K562 (cell line): ENCODE measurements around the gene MTPN. TPM values are rescaled to one million over a fixed set of nuclear protein-coding genes. Genes with fewer than 3 reads are reported as not detected.
A peak's percentile ranks its signal among the peaks of the same experiment; 100 is the strongest.

Source experiments
- DIDO1 ChIP-seq: fragments of 450-650 bp; IDR thresholded peaks from 2 replicates; pipeline ENCODE4 v1.6.1; 2016; ENCODE audit warnings: low read depth, missing biosample characterization, missing genetic modification characterization
- GABPB2 ChIP-seq: fragments of 250-450 bp; sonication (Bioruptor Pico); conservative IDR thresholded peaks from 2 replicates; pipeline ENCODE4 v1.5.1; 2021; ENCODE audit warnings: mild to moderate bottlenecking
- LARP7 ChIP-seq: fragments of 450-650 bp; IDR thresholded peaks from 2 replicates; pipeline ENCODE4 v1.6.1; 2016
- OTX1 ChIP-seq: fragments of 450-650 bp; formaldehyde crosslinking; IDR thresholded peaks from 2 replicates; pipeline ENCODE4 v1.4.0; 2022; ENCODE audit warnings: mild to moderate bottlenecking
- SPI1 ChIP-seq: IDR thresholded peaks from 2 replicates; pipeline ENCODE4 v1.6.1; 2011; ENCODE audit warnings: low read depth, low read length, control low read depth, borderline replicate concordance
- SREBF1 ChIP-seq: fragments of 150-350 bp; IDR thresholded peaks from 2 replicates; pipeline ENCODE4 v1.6.1; 2014; ENCODE audit warnings: antibody characterized with exemption, low read depth, low read length, borderline replicate concordance
- polyA plus RNA-seq, 8 experiments: library from polyadenylated mRNA; depleted of rRNA in 4 of 8; stranded (reverse) in 5 of 8; unstranded in 3 of 8; fragments of >200 nt; fragmentation: Nextera tagmentation in 2 of 8; fragmentation: Illumina TruSeq in 1 of 8; extraction: Ambion mirVana in 2 of 8; extraction: Trizol in 1 of 8; gene quantifications; 2 replicates each; pipeline versions ENCODE4 v1.2.1 to v1.2.3, GENCODE V29; 2011 to 2014; ENCODE audit warnings: inconsistent platforms in 1 of 8, missing spikeins in 1 of 8
- total RNA-seq, 7 experiments: library from RNA; depleted of rRNA in 6 of 7; stranded (reverse); fragments of >200 nt in 6 of 7; fragmentation: Illumina TruSeq in 2 of 7; extraction: Trizol in 2 of 7; gene quantifications; 2 replicates each; pipeline versions ENCODE4 v1.2.1 to v1.2.3, GENCODE V29; 2011 to 2021; ENCODE audit warnings: low replicate concordance in 1 of 7
- TF ChIP-seq, protein P1 (sequence below): fragments of 450-650 bp; IDR thresholded peaks from 2 replicates; pipeline ENCODE4 v1.6.1; 2014; ENCODE audit warnings: low read depth, mild to moderate bottlenecking, moderate library complexity, borderline replicate concordance
- TF ChIP-seq, protein P2 (sequence below), 2 experiments: fragments of 200-800 bp in 1 of 2; sonication (Bioruptor generic) in 1 of 2; sonication (generic) in 1 of 2; formaldehyde crosslinking in 1 of 2; IDR thresholded peaks in 1 of 2; conservative IDR thresholded peaks in 1 of 2; 2 replicates each; pipeline versions ENCODE4 v1.5.0 to v1.6.1; 2016 to 2020; ENCODE audit warnings: missing compliant biosample characterization in 1 of 2, missing genetic modification characterization in 1 of 2, missing genetic modification reagents in 1 of 2
- TF ChIP-seq, protein P3 (sequence below), 2 experiments: fragments of 450-650 bp in 1 of 2; sonication (generic) in 1 of 2; formaldehyde crosslinking in 1 of 2; IDR thresholded peaks in 1 of 2; conservative IDR thresholded peaks in 1 of 2; 2 replicates each; pipeline versions ENCODE4 v1.6.1 to v1.8.1; 2016 to 2023; ENCODE audit warnings: mild to moderate bottlenecking in 2 of 2, moderate library complexity in 2 of 2, inconsistent platforms in 1 of 2, missing genetic modification reagents in 1 of 2
- TF ChIP-seq, protein P4 (sequence below): fragments of 250-450 bp; sonication (Bioruptor Pico); IDR thresholded peaks from 2 replicates; pipeline ENCODE4 v1.4.0; 2020; ENCODE audit warnings: mild to moderate bottlenecking, moderate library complexity

Gene MTPN
- total and polyA plus RNA-seq, 9 of the 15 experiments (the other 6 are each of a cell fraction or from before 2014, with no cell fraction given): 68.5 to 261 (median 156) TPM

DNA sequence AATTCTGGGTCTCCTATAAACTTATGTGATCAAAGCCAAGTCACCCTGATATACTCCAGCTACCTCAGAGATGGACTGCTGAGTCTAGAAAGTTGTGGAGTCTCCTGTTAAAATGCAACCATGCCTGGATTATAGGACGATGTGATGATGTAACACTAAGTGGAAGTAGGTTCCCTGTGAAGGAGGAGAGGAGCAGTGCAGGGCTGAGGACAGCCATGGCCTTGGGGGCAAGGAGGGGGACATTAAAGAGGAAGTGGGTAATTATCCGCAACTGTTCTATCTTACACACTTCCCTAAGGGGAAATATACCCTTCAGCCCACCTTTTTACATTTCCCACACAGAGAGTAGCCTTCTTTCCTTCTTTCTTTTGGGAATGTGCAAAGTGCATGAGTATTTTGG lies 63.8 kb downstream of the MTPN start (continued):
- TF ChIP-seq, protein P1, sequence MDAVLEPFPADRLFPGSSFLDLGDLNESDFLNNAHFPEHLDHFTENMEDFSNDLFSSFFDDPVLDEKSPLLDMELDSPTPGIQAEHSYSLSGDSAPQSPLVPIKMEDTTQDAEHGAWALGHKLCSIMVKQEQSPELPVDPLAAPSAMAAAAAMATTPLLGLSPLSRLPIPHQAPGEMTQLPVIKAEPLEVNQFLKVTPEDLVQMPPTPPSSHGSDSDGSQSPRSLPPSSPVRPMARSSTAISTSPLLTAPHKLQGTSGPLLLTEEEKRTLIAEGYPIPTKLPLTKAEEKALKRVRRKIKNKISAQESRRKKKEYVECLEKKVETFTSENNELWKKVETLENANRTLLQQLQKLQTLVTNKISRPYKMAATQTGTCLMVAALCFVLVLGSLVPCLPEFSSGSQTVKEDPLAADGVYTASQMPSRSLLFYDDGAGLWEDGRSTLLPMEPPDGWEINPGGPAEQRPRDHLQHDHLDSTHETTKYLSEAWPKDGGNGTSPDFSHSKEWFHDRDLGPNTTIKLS: no peak
- TF ChIP-seq SREBF1 (no peak), GABPB2 (CRISPR knock-in tag) (no peak), LARP7 (no peak), OTX1 (CRISPR knock-in tag) (no peak), SPI1 (peak; percentile 86), DIDO1 (no peak)
- TF ChIP-seq, protein P2, sequence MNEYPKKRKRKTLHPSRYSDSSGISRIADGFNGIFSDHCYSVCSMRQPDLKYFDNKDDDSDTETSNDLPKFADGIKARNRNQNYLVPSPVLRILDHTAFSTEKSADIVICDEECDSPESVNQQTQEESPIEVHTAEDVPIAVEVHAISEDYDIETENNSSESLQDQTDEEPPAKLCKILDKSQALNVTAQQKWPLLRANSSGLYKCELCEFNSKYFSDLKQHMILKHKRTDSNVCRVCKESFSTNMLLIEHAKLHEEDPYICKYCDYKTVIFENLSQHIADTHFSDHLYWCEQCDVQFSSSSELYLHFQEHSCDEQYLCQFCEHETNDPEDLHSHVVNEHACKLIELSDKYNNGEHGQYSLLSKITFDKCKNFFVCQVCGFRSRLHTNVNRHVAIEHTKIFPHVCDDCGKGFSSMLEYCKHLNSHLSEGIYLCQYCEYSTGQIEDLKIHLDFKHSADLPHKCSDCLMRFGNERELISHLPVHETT (CRISPR knock-in tag; conservative IDR thresholded peaks at IDR 0.05 in 1 of 2, IDR thresholded peaks at IDR 0.05 in 1 of 2): no peak
- TF ChIP-seq, protein P3, sequence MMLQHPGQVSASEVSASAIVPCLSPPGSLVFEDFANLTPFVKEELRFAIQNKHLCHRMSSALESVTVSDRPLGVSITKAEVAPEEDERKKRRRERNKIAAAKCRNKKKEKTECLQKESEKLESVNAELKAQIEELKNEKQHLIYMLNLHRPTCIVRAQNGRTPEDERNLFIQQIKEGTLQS (IDR thresholded peaks at IDR 0.05): peak; percentile 75
- TF ChIP-seq, protein P3 (CRISPR knock-in tag; conservative IDR thresholded peaks at IDR 0.05): no peak
- TF ChIP-seq, protein P4, sequence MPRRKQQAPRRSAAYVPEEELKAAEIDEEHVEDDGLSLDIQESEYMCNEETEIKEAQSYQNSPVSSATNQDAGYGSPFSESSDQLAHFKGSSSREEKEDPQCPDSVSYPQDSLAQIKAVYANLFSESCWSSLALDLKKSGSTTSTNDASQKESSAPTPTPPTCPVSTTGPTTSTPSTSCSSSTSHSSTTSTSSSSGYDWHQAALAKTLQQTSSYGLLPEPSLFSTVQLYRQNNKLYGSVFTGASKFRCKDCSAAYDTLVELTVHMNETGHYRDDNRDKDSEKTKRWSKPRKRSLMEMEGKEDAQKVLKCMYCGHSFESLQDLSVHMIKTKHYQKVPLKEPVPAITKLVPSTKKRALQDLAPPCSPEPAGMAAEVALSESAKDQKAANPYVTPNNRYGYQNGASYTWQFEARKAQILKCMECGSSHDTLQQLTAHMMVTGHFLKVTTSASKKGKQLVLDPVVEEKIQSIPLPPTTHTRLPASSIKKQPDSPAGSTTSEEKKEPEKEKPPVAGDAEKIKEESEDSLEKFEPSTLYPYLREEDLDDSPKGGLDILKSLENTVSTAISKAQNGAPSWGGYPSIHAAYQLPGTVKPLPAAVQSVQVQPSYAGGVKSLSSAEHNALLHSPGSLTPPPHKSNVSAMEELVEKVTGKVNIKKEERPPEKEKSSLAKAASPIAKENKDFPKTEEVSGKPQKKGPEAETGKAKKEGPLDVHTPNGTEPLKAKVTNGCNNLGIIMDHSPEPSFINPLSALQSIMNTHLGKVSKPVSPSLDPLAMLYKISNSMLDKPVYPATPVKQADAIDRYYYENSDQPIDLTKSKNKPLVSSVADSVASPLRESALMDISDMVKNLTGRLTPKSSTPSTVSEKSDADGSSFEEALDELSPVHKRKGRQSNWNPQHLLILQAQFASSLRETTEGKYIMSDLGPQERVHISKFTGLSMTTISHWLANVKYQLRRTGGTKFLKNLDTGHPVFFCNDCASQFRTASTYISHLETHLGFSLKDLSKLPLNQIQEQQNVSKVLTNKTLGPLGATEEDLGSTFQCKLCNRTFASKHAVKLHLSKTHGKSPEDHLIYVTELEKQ (CRISPR knock-in tag): no peak
